Measurements from ENCODE around the gene PVALB.

The PVALB gene

DNA sequence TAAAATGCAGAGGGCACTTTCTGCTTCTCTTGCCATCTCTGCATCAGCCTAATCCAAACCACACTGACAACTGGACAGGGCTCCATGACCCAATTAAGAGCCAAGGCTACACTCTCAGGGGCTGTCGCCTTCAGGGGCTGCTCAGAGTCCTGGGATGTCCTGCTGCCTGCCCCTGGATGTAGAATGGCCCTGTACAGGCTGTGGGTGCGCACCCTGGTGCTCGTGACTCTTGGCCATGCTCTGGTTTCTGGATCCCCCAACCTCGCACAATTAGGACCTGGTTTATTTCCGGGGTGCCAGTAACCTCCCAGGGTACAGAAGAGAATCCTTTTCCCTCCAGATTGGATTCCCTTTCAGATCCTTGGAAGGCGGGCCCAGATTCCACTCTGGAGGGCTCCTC lies 52.2 kb downstream of the PVALB start:
- Histone ChIP-seq H3K27ac (ENCODE audit: low read length) (no peak overlapping the region), H3K4me1 (ENCODE audit: control insufficient read depth, insufficient read depth, low read length) (peaks cover 29% of the 10 kb centered on the region), H3K36me3 (ENCODE audit: control insufficient read depth in 2 of 2, insufficient read depth in 2 of 2, low read length in 2 of 2) (peaks cover 15 to 16% of the 10 kb centered on the region in 2 donors)

DNA sequence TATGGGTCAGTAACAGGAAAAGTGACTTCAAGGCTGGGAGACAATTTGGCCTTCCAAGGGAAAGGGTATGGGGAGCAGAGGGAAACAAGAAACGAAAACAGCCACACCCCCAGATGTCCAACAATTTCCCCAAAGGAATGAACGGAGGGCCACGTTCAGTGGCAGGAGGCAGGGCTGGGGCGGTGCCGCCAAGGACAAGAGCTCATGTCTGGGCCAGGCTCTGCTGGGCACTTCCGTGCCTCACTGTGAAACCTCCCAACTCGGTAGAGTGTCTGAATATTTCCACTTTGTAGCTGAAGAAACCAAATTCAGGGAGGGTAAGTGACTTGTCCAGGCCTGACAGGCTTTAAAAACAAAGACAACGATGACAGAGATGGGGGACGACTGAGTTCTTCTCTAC lies 52.8 kb downstream of the PVALB start:
- Histone ChIP-seq H3K36me3 (ENCODE audit: control insufficient read depth in 2 of 2, insufficient read depth in 2 of 2, low read length in 2 of 2) (peaks cover 15 to 16% of the 10 kb centered on the region in 2 donors), H3K4me3 (ENCODE audit: low read length in 2 of 2) (no peak overlapping the region), H3K27me3 (ENCODE audit: control insufficient read depth in 1 of 2, insufficient read depth in 2 of 2, low read length in 2 of 2) (no peaks in the 10 kb centered on the region), H3K9ac (ENCODE audit: low read length in 2 of 2) (no peak overlapping the region), H3K27ac (ENCODE audit: low read length) (no peak overlapping the region), H3K9me3 (ENCODE audit: control insufficient read depth in 2 of 2, low read length in 2 of 2) (no peaks in the 10 kb centered on the region), H3K4me1 (ENCODE audit: control insufficient read depth, insufficient read depth, low read length) (peaks cover 29% of the 10 kb centered on the region)

More for the DNA sequence above, 52.2 kb downstream of the PVALB start:
- Histone ChIP-seq H3K4me3 (ENCODE audit: low read length in 2 of 2) (no peak overlapping the region), H3K9me3 (ENCODE audit: control insufficient read depth in 2 of 2, low read length in 2 of 2) (no peaks in the 10 kb centered on the region), H3K27me3 (ENCODE audit: control insufficient read depth in 1 of 2, insufficient read depth in 2 of 2, low read length in 2 of 2) (no peaks in the 10 kb centered on the region), H3K9ac (ENCODE audit: low read length in 2 of 2) (no peak overlapping the region)

DNA sequence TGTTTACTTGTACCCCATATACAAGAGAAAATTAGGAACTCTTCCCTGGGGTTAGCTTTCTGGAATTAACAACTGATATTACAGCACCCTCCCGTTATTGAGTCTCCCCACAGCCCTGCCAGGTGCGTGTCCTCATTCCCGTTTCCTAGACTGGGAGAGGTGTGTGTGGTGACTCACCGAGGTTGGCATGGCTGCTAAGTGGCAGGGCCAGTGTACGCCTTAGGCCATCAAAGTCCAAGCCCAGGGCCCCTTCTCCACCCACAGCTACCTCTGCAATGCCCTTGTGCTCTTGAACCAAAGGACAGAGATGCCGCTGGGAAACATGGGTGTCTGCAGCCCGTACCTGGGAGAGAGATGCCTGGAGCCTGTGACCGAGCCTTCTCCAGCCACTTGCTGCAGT lies 53.3 kb downstream of the PVALB start:
- H3K27ac ChIP-seq (ENCODE audit: low read length), result no peak overlapping the region
- no peaks in the 10 kb centered on the region for H3K9me3 ChIP-seq (ENCODE audit: control insufficient read depth in 2 of 2, low read length in 2 of 2)
- H3K4me1 ChIP-seq (ENCODE audit: control insufficient read depth, insufficient read depth, low read length), result peaks cover 29% of the 10 kb centered on the region
- peaks cover 15 to 16% of the 10 kb centered on the region in 2 donors for H3K36me3 ChIP-seq (ENCODE audit: control insufficient read depth in 2 of 2, insufficient read depth in 2 of 2, low read length in 2 of 2)
- no peak overlapping the region for H3K9ac ChIP-seq (ENCODE audit: low read length in 2 of 2)
- no peaks in the 10 kb centered on the region for H3K27me3 ChIP-seq (ENCODE audit: control insufficient read depth in 1 of 2, insufficient read depth in 2 of 2, low read length in 2 of 2)
- no peak overlapping the region for H3K4me3 ChIP-seq (ENCODE audit: low read length in 2 of 2)

DNA sequence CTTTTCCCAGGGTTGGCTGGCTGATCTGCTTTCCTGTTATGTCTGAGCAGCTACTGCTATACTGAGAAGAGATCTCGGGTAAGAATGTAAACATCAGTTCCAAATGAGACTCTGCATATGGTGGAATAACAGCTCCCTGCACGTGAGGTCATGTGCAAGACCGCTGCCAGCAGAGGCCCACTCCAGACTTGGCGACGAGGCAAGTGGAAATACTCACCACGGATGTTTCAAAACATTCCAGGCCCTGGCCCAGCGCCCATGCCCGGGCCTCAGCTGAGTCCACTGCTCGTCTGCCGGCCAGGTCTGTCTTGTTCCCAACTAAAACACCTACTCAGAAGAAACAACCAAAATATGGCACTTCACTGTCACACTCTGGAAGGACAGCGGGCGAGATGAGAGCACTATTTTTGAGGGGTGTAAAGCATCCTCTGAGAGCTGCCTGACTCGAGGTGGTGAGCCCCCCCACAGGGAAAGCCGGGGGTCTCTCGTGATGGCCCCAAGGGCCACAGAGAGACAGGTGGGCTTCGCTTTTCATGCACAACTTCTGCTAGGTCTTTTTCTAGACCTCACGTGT lies 54.1 kb downstream of the PVALB start:
- Histone ChIP-seq H3K4me1 (ENCODE audit: control insufficient read depth, insufficient read depth, low read length) (peaks cover 29% of the 10 kb centered on the region), H3K36me3 (ENCODE audit: control insufficient read depth in 2 of 2, insufficient read depth in 2 of 2, low read length in 2 of 2) (peaks cover 15 to 16% of the 10 kb centered on the region in 2 donors), H3K9ac (ENCODE audit: low read length in 2 of 2) (no peak overlapping the region), H3K9me3 (ENCODE audit: control insufficient read depth in 2 of 2, low read length in 2 of 2) (no peaks in the 10 kb centered on the region), H3K27ac (ENCODE audit: low read length) (peak overlapping the region; percentile 46), H3K4me3 (ENCODE audit: low read length in 2 of 2) (peak overlapping the region in 1 of 2 donors; percentile 35), H3K27me3 (ENCODE audit: control insufficient read depth in 1 of 2, insufficient read depth in 2 of 2, low read length in 2 of 2) (no peaks in the 10 kb centered on the region)

DNA sequence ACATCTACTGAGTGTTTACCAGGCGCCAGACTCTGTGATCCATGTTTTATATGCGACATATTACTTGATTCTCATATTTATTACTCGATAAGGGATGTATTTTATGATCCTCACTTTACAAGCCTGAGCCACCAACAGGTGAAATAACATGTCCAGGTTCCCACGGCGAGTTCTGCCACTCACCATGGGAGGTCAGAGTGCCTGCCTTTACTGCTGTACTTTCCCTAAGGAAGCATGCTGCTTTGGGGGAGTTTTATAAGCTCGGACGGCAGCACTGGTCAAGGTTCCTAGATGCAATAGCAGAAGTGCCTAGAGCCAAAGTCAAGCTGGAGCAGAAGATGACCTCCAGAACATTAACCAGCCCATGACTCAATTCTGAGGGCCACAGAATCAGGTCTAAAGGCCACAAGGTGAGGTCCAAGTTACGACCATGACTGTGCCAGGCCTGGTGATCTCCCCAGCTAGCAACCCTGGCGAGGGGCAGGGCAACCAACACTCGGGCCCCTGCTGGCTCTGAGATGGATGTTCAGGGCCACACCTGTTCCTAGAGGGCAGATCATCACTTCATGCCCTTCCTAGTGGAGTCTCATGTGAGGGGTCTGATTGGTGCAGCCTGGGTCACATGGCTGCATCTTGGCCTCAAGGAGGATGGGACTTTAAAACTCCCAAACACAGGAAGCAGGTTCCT lies 55.1 kb downstream of the PVALB start:
- peak overlapping the region; percentile 46 for H3K27ac ChIP-seq (ENCODE audit: low read length)
- peaks cover 10 to 11% of the 10 kb centered on the region in 2 donors for H3K36me3 ChIP-seq (ENCODE audit: control insufficient read depth in 2 of 2, insufficient read depth in 2 of 2, low read length in 2 of 2)
- H3K4me1 ChIP-seq (ENCODE audit: control insufficient read depth, insufficient read depth, low read length), result peaks cover 29% of the 10 kb centered on the region
- H3K27me3 ChIP-seq (ENCODE audit: control insufficient read depth in 1 of 2, insufficient read depth in 2 of 2, low read length in 2 of 2), result no peaks in the 10 kb centered on the region
- H3K4me3 ChIP-seq (ENCODE audit: low read length in 2 of 2), result no peak overlapping the region
- H3K9ac ChIP-seq (ENCODE audit: low read length in 2 of 2), result no peak overlapping the region
- H3K9me3 ChIP-seq (ENCODE audit: control insufficient read depth in 2 of 2, low read length in 2 of 2), result no peaks in the 10 kb centered on the region

DNA sequence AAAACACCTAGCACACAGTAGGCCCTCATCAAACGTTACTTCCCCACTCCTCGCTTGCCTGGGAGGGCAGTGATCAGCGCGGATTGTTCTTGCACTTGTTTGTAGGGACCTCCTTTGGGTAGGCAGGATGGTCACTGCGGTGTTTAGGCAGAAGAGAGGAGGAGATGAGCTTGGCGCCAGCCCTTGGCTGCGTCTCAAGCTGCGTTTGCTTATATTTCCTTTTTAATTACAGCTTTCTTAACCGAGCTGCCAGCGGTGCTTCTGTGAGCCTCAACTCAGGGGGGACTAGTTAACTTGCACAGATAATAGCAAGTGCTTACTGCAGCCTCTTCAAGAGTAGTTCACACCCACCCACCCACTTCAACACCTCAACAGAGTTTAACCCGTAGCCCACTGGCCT lies 56.0 kb downstream of the PVALB start:
- H3K36me3 ChIP-seq (ENCODE audit: control insufficient read depth in 2 of 2, insufficient read depth in 2 of 2, low read length in 2 of 2), result peaks cover 5% of the 10 kb centered on the region in 2 donors

DNA sequence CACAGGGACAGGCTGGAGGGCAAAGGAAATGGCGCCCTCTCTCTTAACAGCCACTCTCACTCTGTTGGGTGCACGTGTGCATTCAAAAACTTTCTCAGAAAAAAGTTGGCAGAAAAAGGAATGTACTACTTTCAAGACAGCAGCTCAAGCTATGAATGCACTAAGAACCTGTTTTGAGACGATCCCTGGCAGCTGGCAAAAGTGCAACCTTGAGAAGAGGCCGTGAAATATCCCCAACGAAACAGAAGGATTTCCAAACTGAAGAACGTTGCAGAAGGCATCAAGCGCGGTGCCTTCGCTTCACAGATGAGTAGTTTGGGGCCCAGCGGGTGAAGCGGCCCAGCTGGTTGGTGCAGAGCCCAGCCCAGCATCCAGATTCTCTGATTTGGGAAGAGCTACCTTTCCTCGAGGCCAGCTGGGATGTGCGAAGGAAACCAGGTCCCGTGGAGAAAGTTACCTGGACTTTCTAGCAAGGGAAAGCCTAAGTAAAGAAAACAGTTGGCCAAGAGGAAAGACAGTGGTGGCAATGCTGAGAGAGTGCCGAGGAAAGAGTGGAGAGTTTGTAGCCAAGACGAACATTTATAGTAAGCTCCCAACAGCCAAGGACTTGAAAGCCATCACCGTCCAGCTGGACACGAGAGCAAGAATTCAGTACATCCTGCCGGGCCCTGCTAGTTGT lies 57.2 kb downstream of the PVALB start:
- Histone ChIP-seq H3K4me1 (ENCODE audit: control insufficient read depth, insufficient read depth, low read length) (peaks cover 29% of the 10 kb centered on the region), H3K9me3 (ENCODE audit: control insufficient read depth in 2 of 2, low read length in 2 of 2) (no peaks in the 10 kb centered on the region), H3K36me3 (ENCODE audit: control insufficient read depth in 2 of 2, insufficient read depth in 2 of 2, low read length in 2 of 2) (peaks cover 0 to 3% of the 10 kb centered on the region in 2 donors), H3K27ac (ENCODE audit: low read length) (no peak overlapping the region), H3K9ac (ENCODE audit: low read length in 2 of 2) (no peak overlapping the region), H3K4me3 (ENCODE audit: low read length in 2 of 2) (no peak overlapping the region), H3K27me3 (ENCODE audit: control insufficient read depth in 1 of 2, insufficient read depth in 2 of 2, low read length in 2 of 2) (peaks cover 3 to 13% of the 10 kb centered on the region in 2 donors)

More for the DNA sequence above, 56.0 kb downstream of the PVALB start:
- Histone ChIP-seq H3K27ac (ENCODE audit: low read length) (no peak overlapping the region), H3K9me3 (ENCODE audit: control insufficient read depth in 2 of 2, low read length in 2 of 2) (no peaks in the 10 kb centered on the region), H3K9ac (ENCODE audit: low read length in 2 of 2) (no peak overlapping the region), H3K27me3 (ENCODE audit: control insufficient read depth in 1 of 2, insufficient read depth in 2 of 2, low read length in 2 of 2) (peaks cover 0 to 3% of the 10 kb centered on the region in 2 donors), H3K4me3 (ENCODE audit: low read length in 2 of 2) (no peak overlapping the region), H3K4me1 (ENCODE audit: control insufficient read depth, insufficient read depth, low read length) (peaks cover 29% of the 10 kb centered on the region)

DNA sequence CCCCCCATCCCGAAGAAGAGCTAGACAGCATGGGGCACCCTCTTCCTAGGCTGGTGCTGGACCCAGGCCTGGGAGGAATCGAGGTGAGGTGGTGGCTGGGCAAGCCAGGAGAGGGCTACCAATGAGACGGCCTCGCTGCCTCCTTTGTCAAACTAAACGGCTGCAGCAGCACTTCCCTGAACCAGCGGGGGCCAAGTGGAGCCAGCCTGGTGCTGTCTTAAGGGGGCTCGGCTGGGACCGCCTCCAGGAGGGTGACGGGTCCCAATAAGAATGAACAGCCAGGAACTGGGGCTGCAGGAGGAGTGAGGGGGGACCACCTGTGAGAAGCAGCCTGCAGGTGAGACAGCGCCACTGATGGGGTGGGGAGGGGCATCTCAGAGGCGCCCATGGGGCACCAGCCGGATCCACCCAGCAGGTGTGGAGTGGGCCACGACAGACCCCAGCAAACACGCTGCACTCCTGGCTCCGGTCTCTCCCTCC lies 58.0 kb downstream of the PVALB start:
- no peak overlapping the region for H3K4me3 ChIP-seq (ENCODE audit: low read length in 2 of 2)
- peaks cover 29% of the 10 kb centered on the region for H3K4me1 ChIP-seq (ENCODE audit: control insufficient read depth, insufficient read depth, low read length)
- H3K27me3 ChIP-seq (ENCODE audit: control insufficient read depth in 1 of 2, insufficient read depth in 2 of 2, low read length in 2 of 2), result peaks cover 10 to 20% of the 10 kb centered on the region in 2 donors
- H3K36me3 ChIP-seq (ENCODE audit: control insufficient read depth in 2 of 2, insufficient read depth in 2 of 2, low read length in 2 of 2), result peaks cover 0 to 2% of the 10 kb centered on the region in 2 donors
- H3K9ac ChIP-seq (ENCODE audit: low read length in 2 of 2), result no peak overlapping the region
- H3K27ac ChIP-seq (ENCODE audit: low read length), result no peak overlapping the region
- no peaks in the 10 kb centered on the region for H3K9me3 ChIP-seq (ENCODE audit: control insufficient read depth in 2 of 2, low read length in 2 of 2)

DNA sequence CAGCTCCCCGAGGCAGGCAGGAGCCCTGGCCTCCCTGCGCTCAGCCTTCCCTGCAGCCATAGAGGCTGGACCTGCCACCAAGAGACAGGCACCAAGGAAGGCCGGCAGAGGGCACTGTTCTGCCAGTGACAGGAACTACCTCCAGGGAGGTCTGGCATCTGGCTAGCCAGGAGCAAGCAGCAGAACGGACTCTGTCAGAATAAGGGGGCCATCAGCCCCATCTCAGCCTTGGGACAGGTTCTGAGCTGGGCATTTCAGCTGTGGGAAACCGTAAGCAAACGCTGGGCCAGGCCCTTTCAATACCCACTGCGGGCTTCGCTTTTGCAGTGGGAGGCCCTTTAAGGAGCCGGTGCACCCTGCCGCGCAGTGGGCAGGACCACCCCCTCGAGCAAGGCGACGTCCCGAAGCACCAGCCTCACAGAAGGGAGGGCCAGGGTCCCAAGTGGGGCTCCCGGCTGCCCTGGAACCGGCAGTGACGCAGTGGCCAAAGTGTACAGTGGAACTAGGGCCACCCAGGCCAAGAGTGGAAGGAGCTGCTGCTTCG lies 59.1 kb downstream of the PVALB start:
- Histone ChIP-seq H3K27ac (ENCODE audit: low read length) (no peak overlapping the region), H3K9me3 (ENCODE audit: control insufficient read depth in 2 of 2, low read length in 2 of 2) (no peaks in the 10 kb centered on the region), H3K4me3 (ENCODE audit: low read length in 2 of 2) (no peak overlapping the region), H3K9ac (ENCODE audit: low read length in 2 of 2) (no peak overlapping the region), H3K36me3 (ENCODE audit: control insufficient read depth in 2 of 2, insufficient read depth in 2 of 2, low read length in 2 of 2) (no peaks in the 10 kb centered on the region), H3K4me1 (ENCODE audit: control insufficient read depth, insufficient read depth, low read length) (peaks cover 20% of the 10 kb centered on the region), H3K27me3 (ENCODE audit: control insufficient read depth in 1 of 2, insufficient read depth in 2 of 2, low read length in 2 of 2) (peaks cover 16 to 31% of the 10 kb centered on the region in 2 donors)

DNA sequence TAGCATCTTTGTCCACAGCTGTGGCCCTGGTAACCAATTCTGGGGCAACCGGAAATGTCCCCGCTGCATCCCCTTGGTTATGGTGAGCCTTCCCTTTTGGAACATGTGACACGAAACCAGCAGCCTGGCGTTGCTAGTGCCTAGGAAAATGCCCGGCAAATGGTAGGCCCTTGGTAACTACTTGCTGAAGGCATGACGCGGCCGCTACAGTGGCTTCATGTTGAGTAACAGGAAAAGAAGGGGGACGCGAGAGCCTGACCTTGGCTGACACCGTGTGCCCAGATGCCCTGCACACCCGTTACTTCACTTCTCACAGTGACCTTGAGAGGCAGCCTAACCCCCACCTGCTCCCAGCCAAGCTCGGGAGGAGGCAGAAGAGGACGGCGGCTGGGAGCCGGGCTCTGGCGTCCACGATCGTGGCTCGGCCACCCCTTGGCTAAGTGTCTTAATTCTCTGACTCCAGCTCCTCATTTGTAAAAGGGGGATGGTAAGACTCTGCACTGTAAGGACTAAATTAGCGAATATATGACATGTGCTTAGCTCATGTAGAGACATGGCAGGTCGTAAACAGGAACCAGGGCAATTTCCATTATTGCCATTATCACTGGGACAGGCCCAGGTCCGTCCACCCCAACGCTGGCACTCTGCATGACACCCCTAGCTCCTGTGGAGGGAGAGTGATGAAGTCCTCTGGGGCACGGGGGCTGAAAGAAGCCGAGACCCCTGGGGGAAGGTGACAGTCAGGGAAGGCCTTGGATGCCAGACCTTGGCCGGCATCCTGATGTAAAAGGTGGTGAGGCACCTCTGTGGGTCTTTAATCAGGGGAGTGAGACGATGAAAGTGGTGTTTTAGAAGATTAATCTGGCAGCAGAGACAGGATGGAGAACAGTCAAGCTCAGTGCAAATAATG lies 59.8 kb downstream of the PVALB start:
- H3K36me3 ChIP-seq (ENCODE audit: control insufficient read depth in 2 of 2, insufficient read depth in 2 of 2, low read length in 2 of 2), result no peaks in the 10 kb centered on the region
- H3K9me3 ChIP-seq (ENCODE audit: control insufficient read depth in 2 of 2, low read length in 2 of 2), result no peaks in the 10 kb centered on the region
- no peak overlapping the region for H3K9ac ChIP-seq (ENCODE audit: low read length in 2 of 2)
- no peak overlapping the region for H3K4me3 ChIP-seq (ENCODE audit: low read length in 2 of 2)
- peaks cover 13% of the 10 kb centered on the region for H3K4me1 ChIP-seq (ENCODE audit: control insufficient read depth, insufficient read depth, low read length)
- H3K27ac ChIP-seq (ENCODE audit: low read length), result no peak overlapping the region
- H3K27me3 ChIP-seq (ENCODE audit: control insufficient read depth in 1 of 2, insufficient read depth in 2 of 2, low read length in 2 of 2), result peaks cover 16 to 33% of the 10 kb centered on the region in 2 donors

Data from stomach smooth muscle (tissue), 2 donors.